Osteoblast (primary cell): ENCODE measurements around the gene IRF4. TPM values are rescaled to one million over a fixed set of nuclear protein-coding genes. Genes with fewer than 3 reads are reported as not detected.
A peak's percentile ranks its signal among the peaks of the same experiment; 100 is the strongest.

ENCODE experiments used
- DNase-seq: peaks from one replicate; pipeline ENCODE4 v3.0.0; 2011; ENCODE audit warnings: low spot score, mixed read lengths; ENCODE audit not compliant: insufficient read length; ENCODE audit errors: missing footprints
- H2AFZ ChIP-seq: 2 replicates; pipeline ENCODE4 v1.6.0; 2011; ENCODE audit warnings: mild to moderate bottlenecking, low read length
- H3K27ac ChIP-seq: 2 replicates; pipeline ENCODE4 v1.5.1; 2011; ENCODE audit warnings: mild to moderate bottlenecking, low read depth, low read length, moderate library complexity
- H3K27me3 ChIP-seq: 2 replicates; pipeline ENCODE4 v1.6.0; 2012; ENCODE audit warnings: mild to moderate bottlenecking, control low read depth, inconsistent platforms, low read length, moderate library complexity; ENCODE audit not compliant: insufficient read depth
- H3K36me3 ChIP-seq: 2 replicates; pipeline ENCODE4 v1.5.1; 2011; ENCODE audit warnings: mild to moderate bottlenecking, low read length, control low read depth, moderate library complexity; ENCODE audit not compliant: insufficient read depth
- H3K4me1 ChIP-seq: 2 replicates; pipeline ENCODE4 v1.5.1; 2011; ENCODE audit warnings: mild to moderate bottlenecking, low read length, control low read depth, moderate library complexity; ENCODE audit not compliant: insufficient read depth
- H3K4me2 ChIP-seq: 2 replicates; pipeline ENCODE4 v1.6.0; 2011; ENCODE audit warnings: mild to moderate bottlenecking, low read length; ENCODE audit not compliant: insufficient read depth
- H3K4me3 ChIP-seq: fragments of 200-600 bp; sonication (generic); 3 replicates; pipeline ENCODE4 v1.5.1; 2012; ENCODE audit warnings: mild to moderate bottlenecking, low read length, inconsistent platforms; ENCODE audit not compliant: insufficient read depth
- H3K79me2 ChIP-seq: 2 replicates; pipeline ENCODE4 v1.6.0; 2012; ENCODE audit warnings: mild to moderate bottlenecking, low read length, control low read depth, inconsistent platforms; ENCODE audit not compliant: insufficient read depth
- H3K9me3 ChIP-seq: 2 replicates; pipeline ENCODE4 v1.5.1; 2011; ENCODE audit warnings: low read depth, low read length, control low read depth
- H4K20me1 ChIP-seq: 2 replicates; pipeline ENCODE4 v1.6.0; 2012; ENCODE audit warnings: mild to moderate bottlenecking, low read length, control low read depth; ENCODE audit not compliant: insufficient read depth
- CTCF ChIP-seq: IDR thresholded peaks from 2 replicates; pipeline ENCODE4 v1.5.1; 2011; ENCODE audit warnings: mild to moderate bottlenecking, low read depth, low read length, moderate library complexity; ENCODE audit errors: extremely low read depth
- total RNA-seq: library from RNA; depleted of rRNA; stranded (reverse); fragments of >200 nt; gene quantifications from 2 replicates; pipeline ENCODE4 v1.2.3, GENCODE V29; 2012

IRF4 gene
- total RNA-seq, 1 donor: under 0.01 TPM

GRCh38 chr6:439641-440167, 48.2 kb downstream of the IRF4 start:
- Histone ChIP-seq H2AFZ (no peak overlapping the region), H3K4me3 (no peak overlapping the region), H3K79me2 (no peaks in the 10 kb centered on the region), H3K4me1 (peaks cover 5% of the 10 kb centered on the region), H3K27me3 (peaks cover 11% of the 10 kb centered on the region), H3K36me3 (no peaks in the 10 kb centered on the region), H3K9me3 (no peaks in the 10 kb centered on the region), H4K20me1 (no peaks in the 10 kb centered on the region), H3K4me2 (no peak overlapping the region), H3K27ac (no peak overlapping the region)
- no peak for TF ChIP-seq CTCF
- no peak for DNase-seq

- no peak overlapping the region for H3K4me3 ChIP-seq
- H3K9me3 ChIP-seq: no peaks in the 10 kb centered on the region
- DNase-seq: no peak
- H3K27ac ChIP-seq: no peak overlapping the region
- H3K4me2 ChIP-seq: no peak overlapping the region
- H2AFZ ChIP-seq: no peak overlapping the region
- H3K4me1 ChIP-seq: peaks cover 5% of the 10 kb centered on the region
- TF ChIP-seq CTCF: no peak
- H3K36me3 ChIP-seq: no peaks in the 10 kb centered on the region
- H3K79me2 ChIP-seq: no peaks in the 10 kb centered on the region
- H4K20me1 ChIP-seq: no peaks in the 10 kb centered on the region
- peaks cover 11% of the 10 kb centered on the region for H3K27me3 ChIP-seq
Observed at GRCh38 chr6:441126-441920, 49.8 kb downstream of the IRF4 start.

- no peak overlapping the region for H3K4me3 ChIP-seq
Observed at GRCh38 chr6:443621-444159, 52.1 kb downstream of the IRF4 start.

More at GRCh38 chr6:443621-444159, 52.1 kb downstream of the IRF4 start:
- Histone ChIP-seq H3K79me2 (no peaks in the 10 kb centered on the region), H3K36me3 (no peaks in the 10 kb centered on the region), H2AFZ (no peak overlapping the region), H4K20me1 (no peaks in the 10 kb centered on the region), H3K27ac (no peak overlapping the region), H3K27me3 (peaks cover 6% of the 10 kb centered on the region), H3K4me2 (no peak overlapping the region), H3K4me1 (no peaks in the 10 kb centered on the region), H3K9me3 (no peaks in the 10 kb centered on the region)
- TF ChIP-seq CTCF: no peak
- DNase-seq: peak; percentile 52
